ENCODE data around the gene CLIC4. TPM values are rescaled to one million over a fixed set of nuclear protein-coding genes. Genes with fewer than 3 reads are reported as not detected.

Gene CLIC4
- total and polyA plus RNA-seq, 2 of the 8 experiments (the other 6 are each of a cell fraction or from before 2014, with no cell fraction given): 77.5 to 293 TPM

GRCh38 chr1:24763671-24764070, 18.4 kb downstream of the CLIC4 start:
- H2AFZ ChIP-seq (ENCODE audit: low read length): no peak overlapping the region
- no peak overlapping the region for H4K91ac ChIP-seq (replicated peaks; ENCODE audit: insufficient read length, low read length)
- no peak overlapping the region for H3K23ac ChIP-seq (ENCODE audit: insufficient read length)
- DNase-seq (ENCODE audit: low read depth in 1 of 2, low spot score in 2 of 2) (no peak), FAIRE-seq (no peak)
- peaks cover 9% of the 10 kb centered on the region for H3K79me1 ChIP-seq (ENCODE audit: low read depth, low read length)
- peaks cover 0 to 7% (median 2%) of the 10 kb centered on the region in 4 experiments; a peak in 3 of 7 replicates for H3K4me1 ChIP-seq (replicated peaks in 1 of 4; ENCODE audit: control insufficient read depth in 3 of 4, insufficient read depth in 4 of 4, low read length in 3 of 4)
- H3K36me3 ChIP-seq (ENCODE audit: control insufficient read depth in 2 of 4, insufficient read depth in 4 of 4, low read length in 3 of 4): no peaks in the 10 kb centered on the region
- H3K79me2 ChIP-seq (ENCODE audit: control insufficient read depth in 1 of 2, insufficient read depth in 2 of 2, low read length in 2 of 2): peaks cover 22 to 98% of the 10 kb centered on the region in 2 experiments
- CTCF ChIA-PET (ENCODE audit: partially characterized antibody): interaction anchor here (1.0 to 2.5 kb wide), 7 partner anchors 10 to 75 kb away, joined by 3 to 9 read pairs (median 4); partner anchors contain the start of gene CLIC4
- no peak overlapping the region for H3K4me3 ChIP-seq (ENCODE audit: extremely low read depth in 1 of 4, insufficient read depth in 2 of 4, low read depth in 3 of 4, low read length in 4 of 4)
- H4K5ac ChIP-seq (ENCODE audit: insufficient read length, low read depth, low read length): no peak overlapping the region
- no peaks in the 10 kb centered on the region for H3K9me3 ChIP-seq (ENCODE audit: insufficient read depth in 2 of 2, low read depth in 1 of 2, low read length in 1 of 2)
- H3K27ac ChIP-seq (ENCODE audit: low read depth, low read length): no peak overlapping the region
- no peak overlapping the region for H3K56ac ChIP-seq (replicated peaks; ENCODE audit: insufficient read length, low read depth, low read length)
- no peak overlapping the region for H2AK5ac ChIP-seq (ENCODE audit: low read depth, low read length)
- no peak overlapping the region for H2BK20ac ChIP-seq (ENCODE audit: low read length)
- POLR2A ChIA-PET (ENCODE audit: partially characterized antibody): interaction anchor here (0.9 to 5.0 kb wide), 5 partner anchors 9 to 17 kb away, joined by 3 to 37 read pairs (median 9); partner anchors contain the start of gene CLIC4
- no peak overlapping the region for H3K14ac ChIP-seq (ENCODE audit: insufficient read length)
- H3K4me2 ChIP-seq (ENCODE audit: insufficient read depth in 1 of 2, low read depth in 2 of 2, low read length in 2 of 2): no peak overlapping the region
- no peak overlapping the region for H3K18ac ChIP-seq (ENCODE audit: extremely low read depth, low read length)
- H3K4ac ChIP-seq (replicated peaks; ENCODE audit: insufficient read length, low read depth, low read length): no peak overlapping the region
- H2BK120ac ChIP-seq (replicated peaks; ENCODE audit: low read depth, low read length): no peak overlapping the region
- no peaks in the 10 kb centered on the region for H3K27me3 ChIP-seq (replicated peaks in 1 of 4; ENCODE audit: control insufficient read depth in 3 of 4, extremely low read depth in 1 of 4, insufficient read depth in 3 of 4, low read length in 3 of 4)
- WGBS, 2 experiments (ENCODE audit: extremely low coverage in 1 of 2, insufficient coverage in 1 of 2, insufficient read length in 1 of 2, insufficient replicate concordance in 2 of 2, low coverage in 1 of 2, low lambda C conversion rate in 2 of 2, missing lambda C conversion rate in 1 of 2): 96% methylated on average over 3 of the region's 3 CpGs; no CpG with 5 or more reads in 1 of the 2 experiments
- no peak overlapping the region for H2BK15ac ChIP-seq (ENCODE audit: low read length)
- no peak overlapping the region for H4K8ac ChIP-seq (ENCODE audit: extremely low read depth, insufficient read depth, low read length)
- peaks cover 15 to 16% of the 10 kb centered on the region in 2 experiments for H4K20me1 ChIP-seq (replicated peaks in 1 of 2; ENCODE audit: control insufficient read depth in 1 of 2, insufficient read depth in 2 of 2, low read length in 2 of 2)
- H2BK12ac ChIP-seq (ENCODE audit: low read depth, low read length): no peak overlapping the region
- no peak overlapping the region for H2BK5ac ChIP-seq (ENCODE audit: low read depth, low read length)
- no peak overlapping the region for H3K9ac ChIP-seq (replicated peaks in 1 of 4; ENCODE audit: extremely low read depth in 1 of 4, low read depth in 3 of 4, low read length in 3 of 4)
- H3K23me2 ChIP-seq (ENCODE audit: low read depth, low read length): no peaks in the 10 kb centered on the region
- TF ChIP-seq CHD1 (IDR thresholded peaks at IDR 0.05; ENCODE audit: low read depth, low read length) (no peak), ZNF274 (IDR thresholded peaks at IDR 0.05; ENCODE audit: borderline replicate concordance, extremely low read depth, low read length) (no peak), SP1 (IDR thresholded peaks at IDR 0.05; ENCODE audit: low read depth, low read length) (no peak), CBX8 (IDR thresholded peaks at IDR 0.05; ENCODE audit: borderline replicate concordance, low read depth, low read length) (no peak), BCL11A (IDR thresholded peaks at IDR 0.05; ENCODE audit: low read depth in 2 of 2, low read length in 2 of 2) (no peak), ASH2L (IDR thresholded peaks at IDR 0.05; ENCODE audit: low read length) (no peak), TBP (IDR thresholded peaks at IDR 0.05; ENCODE audit: low read depth, low read length) (no peak), KDM1A (IDR thresholded peaks at IDR 0.05; ENCODE audit: borderline replicate concordance, low read length) (no peak), RXRA (IDR thresholded peaks at IDR 0.05; ENCODE audit: insufficient read depth, low read depth, low read length) (no peak), JUN (IDR thresholded peaks at IDR 0.05; ENCODE audit: low read depth, low read length) (no peak), RFX5 (IDR thresholded peaks at IDR 0.05; ENCODE audit: borderline replicate concordance, low read depth, low read length) (no peak)
- TF ChIP-seq, protein P1, sequence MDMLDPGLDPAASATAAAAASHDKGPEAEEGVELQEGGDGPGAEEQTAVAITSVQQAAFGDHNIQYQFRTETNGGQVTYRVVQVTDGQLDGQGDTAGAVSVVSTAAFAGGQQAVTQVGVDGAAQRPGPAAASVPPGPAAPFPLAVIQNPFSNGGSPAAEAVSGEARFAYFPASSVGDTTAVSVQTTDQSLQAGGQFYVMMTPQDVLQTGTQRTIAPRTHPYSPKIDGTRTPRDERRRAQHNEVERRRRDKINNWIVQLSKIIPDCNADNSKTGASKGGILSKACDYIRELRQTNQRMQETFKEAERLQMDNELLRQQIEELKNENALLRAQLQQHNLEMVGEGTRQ (IDR thresholded peaks at IDR 0.05; ENCODE audit: low read length): no peak
- TF ChIP-seq, protein P2, sequence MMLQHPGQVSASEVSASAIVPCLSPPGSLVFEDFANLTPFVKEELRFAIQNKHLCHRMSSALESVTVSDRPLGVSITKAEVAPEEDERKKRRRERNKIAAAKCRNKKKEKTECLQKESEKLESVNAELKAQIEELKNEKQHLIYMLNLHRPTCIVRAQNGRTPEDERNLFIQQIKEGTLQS (IDR thresholded peaks at IDR 0.05; ENCODE audit: insufficient read depth, low read depth, low read length): no peak
